Measurements from ENCODE around the gene ZNF783.

- no peak for TF ChIP-seq YY1 (IDR thresholded peaks at IDR 0.05; ENCODE audit: insufficient read depth, insufficient read length)
- TF ChIP-seq SUZ12 (IDR thresholded peaks at IDR 0.05; ENCODE audit: extremely low read depth, insufficient read depth, insufficient read length): no peak
Measured at GRCh38 chr7:149248777-149249176, 13.2 kb upstream of the ZNF783 start.
